ENCODE results near the gene SLAMF9. TPM values are rescaled to one million over a fixed set of nuclear protein-coding genes. Genes with fewer than 3 reads are reported as not detected.
A peak's percentile ranks its signal among the peaks of the same experiment; 100 is the strongest.

Gene SLAMF9
- total RNA-seq, 1 experiment from 2014 or later: 0.94 TPM

GRCh38 chr1:159920651-159921050 is 33.4 kb downstream of the SLAMF9 start:
- no TSS peak for BruUV-seq (replicated peaks)
- no peak overlapping the region for H2AFZ ChIP-seq
- CTCF ChIA-PET: no interaction called here
- peaks cover 28% of the 10 kb centered on the region for H3K36me3 ChIP-seq (ENCODE audit: low read depth)
- H3K27me3 ChIP-seq (ENCODE audit: insufficient read depth, low read depth): no peaks in the 10 kb centered on the region
- H3K4me2 ChIP-seq: peak overlapping the region; percentile 88; the same call in 1 of the 2 replicates
- no peak for DNase-seq
- intact Hi-C loops (cut with micrococcal nuclease; ENCODE audit: unreplicated experiment): no loop called here
- POLR2A ChIA-PET (ENCODE audit: unreplicated experiment): no interaction called here
- H3K9me2 ChIP-seq (ENCODE audit: insufficient read depth): no peaks in the 10 kb centered on the region
- peaks cover 25% of the 10 kb centered on the region for H4K20me1 ChIP-seq (ENCODE audit: insufficient read depth)
- peaks cover 81% of the 10 kb centered on the region for H3K4me1 ChIP-seq (replicated peaks; ENCODE audit: insufficient read depth)
- H3K9me3 ChIP-seq (ENCODE audit: insufficient read depth, low read depth): no peaks in the 10 kb centered on the region
- H3K27ac ChIP-seq: no peak overlapping the region
- TF ChIP-seq EZH2 (IDR thresholded peaks at IDR 0.05; ENCODE audit: low read depth) (no peak), CTCF (conservative IDR thresholded peaks at IDR 0.05) (no peak)
- no peak overlapping the region for H3K4me3 ChIP-seq
- peaks cover 66% of the 10 kb centered on the region for H3K79me2 ChIP-seq (ENCODE audit: low read depth)
- peaks cover 60% of the 10 kb centered on the region for H3F3A ChIP-seq (ENCODE audit: insufficient read depth, low read depth)

GRCh38 chr1:159920202-159920601 is 33.8 kb downstream of the SLAMF9 start:
- Histone ChIP-seq H3K4me3 (no peak overlapping the region), H3F3A (ENCODE audit: insufficient read depth, low read depth) (peaks cover 62% of the 10 kb centered on the region), H3K27me3 (ENCODE audit: insufficient read depth, low read depth) (no peaks in the 10 kb centered on the region), H2AFZ (no peak overlapping the region), H3K79me2 (ENCODE audit: low read depth) (peaks cover 65% of the 10 kb centered on the region), H3K4me1 (replicated peaks; ENCODE audit: insufficient read depth) (peaks cover 85% of the 10 kb centered on the region), H3K9me3 (ENCODE audit: insufficient read depth, low read depth) (no peaks in the 10 kb centered on the region), H4K20me1 (ENCODE audit: insufficient read depth) (peaks cover 25% of the 10 kb centered on the region), H3K36me3 (ENCODE audit: low read depth) (peaks cover 28% of the 10 kb centered on the region), H3K4me2 (no peak overlapping the region), H3K9me2 (ENCODE audit: insufficient read depth) (no peaks in the 10 kb centered on the region), H3K27ac (no peak overlapping the region)
- no TSS peak for BruUV-seq (replicated peaks)
- intact Hi-C loops (cut with micrococcal nuclease; ENCODE audit: unreplicated experiment): no loop called here
- POLR2A ChIA-PET (ENCODE audit: unreplicated experiment): interaction anchor here (0.5 kb wide), 1 partner anchor 431 kb away, joined by 6 read pairs; no protein-coding TSS in a partner anchor
- CTCF ChIA-PET: no interaction called here
- no peak for DNase-seq
- TF ChIP-seq EZH2 (IDR thresholded peaks at IDR 0.05; ENCODE audit: low read depth) (no peak), CTCF (conservative IDR thresholded peaks at IDR 0.05) (no peak)

- Histone ChIP-seq H3K27ac (peak overlapping the region; percentile 79; the same call in 1 of the 2 replicates), H2AFZ (no peak overlapping the region), H3K36me3 (ENCODE audit: low read depth) (peaks cover 28% of the 10 kb centered on the region), H3K4me2 (0 out of 2 replicates have a peak overlapping the region, but pooled peaks have one; percentile 47), H3K4me3 (no peak overlapping the region), H3K4me1 (replicated peaks; ENCODE audit: insufficient read depth) (peaks cover 93% of the 10 kb centered on the region), H3K79me2 (ENCODE audit: low read depth) (peaks cover 58% of the 10 kb centered on the region), H3K9me3 (ENCODE audit: insufficient read depth, low read depth) (no peaks in the 10 kb centered on the region), H3K27me3 (ENCODE audit: insufficient read depth, low read depth) (no peaks in the 10 kb centered on the region), H3K9me2 (ENCODE audit: insufficient read depth) (no peaks in the 10 kb centered on the region), H3F3A (ENCODE audit: insufficient read depth, low read depth) (peaks cover 67% of the 10 kb centered on the region), H4K20me1 (ENCODE audit: insufficient read depth) (peaks cover 25% of the 10 kb centered on the region)
- no peak for DNase-seq
- BruUV-seq (replicated peaks): no TSS peak
- intact Hi-C loops (cut with micrococcal nuclease; ENCODE audit: unreplicated experiment): no loop called here
- TF ChIP-seq EZH2 (IDR thresholded peaks at IDR 0.05; ENCODE audit: low read depth): no peak
- no peak for TF ChIP-seq CTCF (conservative IDR thresholded peaks at IDR 0.05)
- ChIA-PET POLR2A (ENCODE audit: unreplicated experiment) (interaction anchor here (0.5 kb wide), 1 partner anchor 431 kb away, joined by 6 read pairs; no protein-coding TSS in a partner anchor), CTCF (no interaction called here)
These were observed 34.7 kb downstream of the SLAMF9 start for GRCh38 chr1:159919236-159919865.
